Tibial nerve (tissue), 4 donors: ENCODE data around the gene TMPRSS11F. TPM values are rescaled to one million over a fixed set of nuclear protein-coding genes. Genes with fewer than 3 reads are reported as not detected.

ENCODE experiments used
- DNase-seq, 2 donors: peaks; one replicate each; pipeline ENCODE4 v3.0.0-alpha.2; 2019; ENCODE audit warnings: low spot score in 2 of 2
- H3K27ac ChIP-seq, 4 donors: fragments of 200-600 bp; sonication (generic) in 3 of 4; one replicate each; pipeline ENCODE4 v1.5.1; 2017 to 2019; ENCODE audit warnings: mild to moderate bottlenecking in 1 of 4
- H3K27me3 ChIP-seq, 2 donors: fragments of 200-600 bp; sonication (generic) in 1 of 2; one replicate each; pipeline versions ENCODE4 v1.5.1 to v1.6.0; 2017 to 2019
- H3K36me3 ChIP-seq, 3 donors: fragments of 200-600 bp; sonication (generic); one replicate each; pipeline ENCODE4 v1.5.1; 2018 to 2019
- H3K4me1 ChIP-seq, 4 donors: fragments of 200-600 bp; sonication (generic) in 3 of 4; one replicate each; pipeline ENCODE4 v1.5.1; 2017 to 2019
- H3K4me3 ChIP-seq, 4 donors: fragments of 200-600 bp; sonication (generic) in 3 of 4; one replicate each; pipeline ENCODE4 v1.5.1; 2017 to 2019; ENCODE audit warnings: mild to moderate bottlenecking in 1 of 4, moderate library complexity in 1 of 4
- H3K9me3 ChIP-seq, 4 donors: fragments of 200-600 bp; sonication (generic) in 3 of 4; one replicate each; pipeline ENCODE4 v1.5.1; 2017 to 2019
- EP300 ChIP-seq, 2 donors: sonication (generic); formaldehyde crosslinking; IDR thresholded peaks; one replicate each; pipeline ENCODE4 v1.6.1; 2017; ENCODE audit warnings: antibody characterized with exemption in 2 of 2, mild to moderate bottlenecking in 1 of 2
- POLR2A ChIP-seq, 2 donors: fragments of 450-650 bp; IDR thresholded peaks; one replicate each; pipeline ENCODE4 v1.6.1; 2017; ENCODE audit warnings: antibody characterized with exemption in 2 of 2, mild to moderate bottlenecking in 2 of 2, moderate library complexity in 2 of 2
- WGBS, 2 donors: methylation state at CpG; one replicate each; pipeline ENCODE4 v1.1.5; 2018; 5-methylcytosine and 5-hydroxymethylcytosine counted together
- total RNA-seq, 4 donors: library from RNA; depleted of rRNA; stranded (reverse); fragments of >200 nt; gene quantifications; one replicate each; pipeline ENCODE4 v1.1.0, GENCODE V29; 2016
- TF ChIP-seq, protein P1 (sequence below), 5 experiments: fragments of 200-600 bp in 3 of 5; fragments of 450-650 bp in 2 of 5; sonication (generic) in 3 of 5; IDR thresholded peaks; one replicate each; pipeline ENCODE4 v1.5.1; 2016 to 2019; ENCODE audit warnings: antibody characterized with exemption in 5 of 5, mild to moderate bottlenecking in 3 of 5, moderate library complexity in 2 of 5

The TMPRSS11F gene
- total RNA-seq, 4 donors from 2014 or later: not detected

GRCh38 chr4:68124262-68124661, 5.4 kb downstream of the TMPRSS11F start:
- no peak overlapping the region for H3K27ac ChIP-seq
- no peaks in the 10 kb centered on the region for H3K4me1 ChIP-seq
- H3K4me3 ChIP-seq: no peak overlapping the region
- peaks cover 0 to 5% (median 0%) of the 10 kb centered on the region in 4 donors for H3K9me3 ChIP-seq
- no peak for DNase-seq
- no peaks in the 10 kb centered on the region for H3K36me3 ChIP-seq
- H3K27me3 ChIP-seq: no peaks in the 10 kb centered on the region
- TF ChIP-seq, protein P1, sequence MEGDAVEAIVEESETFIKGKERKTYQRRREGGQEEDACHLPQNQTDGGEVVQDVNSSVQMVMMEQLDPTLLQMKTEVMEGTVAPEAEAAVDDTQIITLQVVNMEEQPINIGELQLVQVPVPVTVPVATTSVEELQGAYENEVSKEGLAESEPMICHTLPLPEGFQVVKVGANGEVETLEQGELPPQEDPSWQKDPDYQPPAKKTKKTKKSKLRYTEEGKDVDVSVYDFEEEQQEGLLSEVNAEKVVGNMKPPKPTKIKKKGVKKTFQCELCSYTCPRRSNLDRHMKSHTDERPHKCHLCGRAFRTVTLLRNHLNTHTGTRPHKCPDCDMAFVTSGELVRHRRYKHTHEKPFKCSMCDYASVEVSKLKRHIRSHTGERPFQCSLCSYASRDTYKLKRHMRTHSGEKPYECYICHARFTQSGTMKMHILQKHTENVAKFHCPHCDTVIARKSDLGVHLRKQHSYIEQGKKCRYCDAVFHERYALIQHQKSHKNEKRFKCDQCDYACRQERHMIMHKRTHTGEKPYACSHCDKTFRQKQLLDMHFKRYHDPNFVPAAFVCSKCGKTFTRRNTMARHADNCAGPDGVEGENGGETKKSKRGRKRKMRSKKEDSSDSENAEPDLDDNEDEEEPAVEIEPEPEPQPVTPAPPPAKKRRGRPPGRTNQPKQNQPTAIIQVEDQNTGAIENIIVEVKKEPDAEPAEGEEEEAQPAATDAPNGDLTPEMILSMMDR (IDR thresholded peaks at IDR 0.05): no peak
- TF ChIP-seq POLR2A (IDR thresholded peaks at IDR 0.05) (no peak), EP300 (IDR thresholded peaks at IDR 0.05) (no peak)
- 93% methylated on average over 9 of the region's 9 CpGs for WGBS, 2 donors

DNA sequence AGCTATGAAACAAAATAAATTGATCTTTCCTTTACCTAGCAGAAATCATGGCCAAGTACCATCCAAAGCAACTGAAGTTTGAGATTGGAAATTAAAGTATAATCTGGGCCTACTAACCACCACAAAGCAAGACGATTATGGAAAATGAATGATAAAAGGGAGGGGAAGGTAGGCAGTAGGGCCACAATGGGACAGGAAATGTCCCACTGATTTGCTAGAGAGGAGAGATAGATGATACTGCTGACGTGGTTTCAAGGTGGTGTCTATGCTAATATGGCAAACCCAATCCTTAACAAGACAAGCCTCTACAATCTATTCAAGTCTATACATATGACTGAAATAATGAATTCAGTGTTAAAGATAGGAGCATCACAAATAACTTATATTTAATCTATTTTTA, 6.1 kb downstream of the TMPRSS11F start:
- WGBS, 2 donors: 77 to 78% methylated on average over 2 of the region's 2 CpGs
- no peak overlapping the region for H3K4me3 ChIP-seq
- no peaks in the 10 kb centered on the region for H3K4me1 ChIP-seq
- peaks cover 0 to 6% (median 0%) of the 10 kb centered on the region in 4 donors for H3K9me3 ChIP-seq
- no peak for DNase-seq
- H3K27ac ChIP-seq: no peak overlapping the region
- TF ChIP-seq EP300 (IDR thresholded peaks at IDR 0.05): no peak
- TF ChIP-seq, protein P1 (IDR thresholded peaks at IDR 0.05): no peak
- no peak for TF ChIP-seq POLR2A (IDR thresholded peaks at IDR 0.05)
- no peaks in the 10 kb centered on the region for H3K27me3 ChIP-seq
- no peaks in the 10 kb centered on the region for H3K36me3 ChIP-seq

DNA sequence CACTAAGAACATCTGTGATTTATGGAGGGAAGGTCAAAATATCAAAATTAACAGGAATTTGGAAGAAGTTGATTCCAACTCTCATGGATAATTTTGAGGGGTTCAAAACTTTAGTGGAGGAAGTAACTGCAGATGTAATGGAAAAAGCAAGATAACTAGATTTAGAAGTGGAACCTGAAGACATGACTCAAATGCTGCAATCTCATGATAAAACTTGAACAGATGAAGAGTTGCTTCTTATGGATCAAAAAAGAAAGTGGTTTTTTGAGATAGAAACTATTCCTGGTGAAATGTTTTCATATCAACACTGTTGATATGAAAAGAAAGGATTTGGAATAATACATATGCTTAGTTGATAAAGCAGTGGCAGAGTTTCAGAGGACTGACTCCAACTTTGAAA, 9.7 kb downstream of the TMPRSS11F start:
- no peak for DNase-seq
- peaks cover 0 to 27% (median 0%) of the 10 kb centered on the region in 4 donors for H3K9me3 ChIP-seq
- no peaks in the 10 kb centered on the region for H3K36me3 ChIP-seq
- no peak overlapping the region for H3K27ac ChIP-seq
- TF ChIP-seq, protein P1 (IDR thresholded peaks at IDR 0.05): no peak
- TF ChIP-seq EP300 (IDR thresholded peaks at IDR 0.05) (no peak), POLR2A (IDR thresholded peaks at IDR 0.05) (no peak)
- H3K27me3 ChIP-seq: no peaks in the 10 kb centered on the region
- H3K4me3 ChIP-seq: no peak overlapping the region
- no peaks in the 10 kb centered on the region for H3K4me1 ChIP-seq

- Histone ChIP-seq H3K36me3 (no peaks in the 10 kb centered on the region), H3K27me3 (no peaks in the 10 kb centered on the region), H3K27ac (no peak overlapping the region), H3K4me1 (no peaks in the 10 kb centered on the region), H3K9me3 (peaks cover 0 to 7% (median 0%) of the 10 kb centered on the region in 4 donors), H3K4me3 (no peak overlapping the region)
- no peak for DNase-seq
- TF ChIP-seq, protein P1 (IDR thresholded peaks at IDR 0.05): no peak
- TF ChIP-seq EP300 (IDR thresholded peaks at IDR 0.05) (no peak), POLR2A (IDR thresholded peaks at IDR 0.05) (no peak)
- WGBS, 2 donors: 81 to 84% methylated on average over 1 of the region's 1 CpG
These were observed 19.2 kb downstream of the TMPRSS11F start for GRCh38 chr4:68110441-68110840.

DNA sequence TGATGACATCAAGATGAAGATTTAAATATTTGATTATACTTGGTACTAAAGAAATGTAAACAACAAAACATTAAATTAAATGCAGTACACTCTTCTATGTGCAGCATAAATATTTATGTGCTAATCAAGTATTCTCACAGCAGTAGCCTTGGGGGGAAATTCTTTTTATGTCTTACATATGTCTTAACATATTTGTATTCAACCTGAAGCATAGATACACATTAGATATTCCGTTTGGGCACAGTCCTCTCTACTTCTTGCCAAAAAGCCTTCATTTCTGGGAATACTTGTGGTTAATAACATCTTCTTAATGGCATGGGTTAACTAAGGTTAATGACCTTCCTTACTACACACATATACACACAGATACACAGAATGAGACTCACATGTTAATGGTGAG, 19.8 kb downstream of the TMPRSS11F start:
- WGBS, 2 donors: 28 to 38% methylated on average over 1 of the region's 1 CpG

More for the DNA sequence above, 19.8 kb downstream of the TMPRSS11F start:
- TF ChIP-seq EP300 (IDR thresholded peaks at IDR 0.05): no peak
- TF ChIP-seq, protein P1 (IDR thresholded peaks at IDR 0.05): no peak
- TF ChIP-seq POLR2A (IDR thresholded peaks at IDR 0.05): no peak
- peaks cover 0 to under 1% (median 0%) of the 10 kb centered on the region in 4 donors for H3K9me3 ChIP-seq
- no peaks in the 10 kb centered on the region for H3K36me3 ChIP-seq
- no peaks in the 10 kb centered on the region for H3K27me3 ChIP-seq
- H3K4me3 ChIP-seq: no peak overlapping the region
- DNase-seq: no peak
- no peak overlapping the region for H3K27ac ChIP-seq
- H3K4me1 ChIP-seq: no peaks in the 10 kb centered on the region
